ENCODE measurements around the gene TAC4. TPM values are rescaled to one million over a fixed set of nuclear protein-coding genes. Genes with fewer than 3 reads are reported as not detected.
A peak's percentile ranks its signal among the peaks of the same experiment; 100 is the strongest.

Gene TAC4
- total RNA-seq, 2 experiments from 2014 or later: not detected

DNA sequence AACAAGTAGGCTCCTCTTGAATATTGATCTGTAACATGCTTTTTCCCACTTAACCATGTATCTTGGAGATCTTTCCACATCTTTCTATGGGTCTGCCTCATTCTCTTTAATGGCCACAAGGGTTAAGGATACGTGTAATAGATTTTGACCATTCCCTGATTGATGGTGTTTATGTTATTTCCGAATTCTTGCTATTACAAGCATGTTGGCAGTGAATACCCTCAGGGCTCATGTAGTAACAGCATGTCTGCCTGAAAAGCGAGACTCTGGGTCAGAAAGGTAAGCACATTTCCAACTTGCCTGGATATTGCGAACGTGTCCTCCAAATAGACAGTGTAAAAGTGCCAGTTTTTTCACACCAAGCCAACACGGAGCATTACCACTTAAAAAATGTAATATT is 5.0 kb downstream of the TAC4 start:
- Histone ChIP-seq H3K79me2 (ENCODE audit: insufficient read depth, low read depth, low read length) (no peaks in the 10 kb centered on the region), H3K4me3 (ENCODE audit: low read depth, low read length, poor library complexity, severe bottlenecking) (no peak overlapping the region), H3K9me3 (ENCODE audit: low read length) (no peaks in the 10 kb centered on the region), H3K9me2 (ENCODE audit: insufficient read depth, low read length) (no peaks in the 10 kb centered on the region), H4K20me1 (ENCODE audit: insufficient read depth, low read length) (no peaks in the 10 kb centered on the region), H3K27ac (ENCODE audit: low read depth, low read length, poor library complexity, severe bottlenecking) (no peak overlapping the region), H3K36me3 (ENCODE audit: insufficient read depth, low read length) (no peaks in the 10 kb centered on the region), H3K4me2 (ENCODE audit: low read length) (no peak overlapping the region), H2AFZ (ENCODE audit: low read length) (no peak overlapping the region), H3K4me1 (ENCODE audit: insufficient read depth, low read length, poor library complexity, severe bottlenecking) (no peaks in the 10 kb centered on the region)
- CTCF ChIA-PET (ENCODE audit: unreplicated experiment): no interaction called here
- no peak for TF ChIP-seq EZH2phosphoT487 (IDR thresholded peaks at IDR 0.05; ENCODE audit: borderline replicate concordance, low read depth, low read length)
- TF ChIP-seq, protein P1, sequence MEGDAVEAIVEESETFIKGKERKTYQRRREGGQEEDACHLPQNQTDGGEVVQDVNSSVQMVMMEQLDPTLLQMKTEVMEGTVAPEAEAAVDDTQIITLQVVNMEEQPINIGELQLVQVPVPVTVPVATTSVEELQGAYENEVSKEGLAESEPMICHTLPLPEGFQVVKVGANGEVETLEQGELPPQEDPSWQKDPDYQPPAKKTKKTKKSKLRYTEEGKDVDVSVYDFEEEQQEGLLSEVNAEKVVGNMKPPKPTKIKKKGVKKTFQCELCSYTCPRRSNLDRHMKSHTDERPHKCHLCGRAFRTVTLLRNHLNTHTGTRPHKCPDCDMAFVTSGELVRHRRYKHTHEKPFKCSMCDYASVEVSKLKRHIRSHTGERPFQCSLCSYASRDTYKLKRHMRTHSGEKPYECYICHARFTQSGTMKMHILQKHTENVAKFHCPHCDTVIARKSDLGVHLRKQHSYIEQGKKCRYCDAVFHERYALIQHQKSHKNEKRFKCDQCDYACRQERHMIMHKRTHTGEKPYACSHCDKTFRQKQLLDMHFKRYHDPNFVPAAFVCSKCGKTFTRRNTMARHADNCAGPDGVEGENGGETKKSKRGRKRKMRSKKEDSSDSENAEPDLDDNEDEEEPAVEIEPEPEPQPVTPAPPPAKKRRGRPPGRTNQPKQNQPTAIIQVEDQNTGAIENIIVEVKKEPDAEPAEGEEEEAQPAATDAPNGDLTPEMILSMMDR (conservative IDR thresholded peaks at IDR 0.05; ENCODE audit: low read length): no peak
- DNase-seq (ENCODE audit: low spot score): no peak
- intact Hi-C loops (cut with micrococcal nuclease; ENCODE audit: unreplicated experiment): no loop called here
- POLR2A ChIA-PET: no interaction called here
- BruUV-seq (replicated peaks): no TSS peak

DNA sequence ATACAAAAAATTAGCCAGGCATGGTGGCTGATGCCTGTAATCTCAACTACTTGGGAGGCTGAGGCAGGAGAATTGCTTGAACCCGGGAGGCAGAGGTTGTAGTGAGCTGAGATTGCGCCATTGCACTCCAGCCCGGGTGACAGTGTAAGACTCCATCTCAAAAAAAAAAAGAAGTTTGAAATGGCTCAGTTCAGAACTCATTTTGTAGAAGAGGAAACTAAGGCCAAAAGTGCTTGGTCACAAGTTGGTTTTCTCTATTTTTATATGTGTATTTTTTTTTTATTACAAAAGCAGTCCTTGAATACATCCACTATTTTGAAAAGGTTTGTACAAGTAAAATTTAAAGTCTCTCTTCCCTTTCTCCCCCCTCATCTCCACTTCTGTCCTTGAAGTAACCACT is 5.5 kb downstream of the TAC4 start:
- BruUV-seq (replicated peaks): no TSS peak
- CTCF ChIA-PET (ENCODE audit: unreplicated experiment): no interaction called here
- intact Hi-C loops (cut with micrococcal nuclease; ENCODE audit: unreplicated experiment): no loop called here

DNA sequence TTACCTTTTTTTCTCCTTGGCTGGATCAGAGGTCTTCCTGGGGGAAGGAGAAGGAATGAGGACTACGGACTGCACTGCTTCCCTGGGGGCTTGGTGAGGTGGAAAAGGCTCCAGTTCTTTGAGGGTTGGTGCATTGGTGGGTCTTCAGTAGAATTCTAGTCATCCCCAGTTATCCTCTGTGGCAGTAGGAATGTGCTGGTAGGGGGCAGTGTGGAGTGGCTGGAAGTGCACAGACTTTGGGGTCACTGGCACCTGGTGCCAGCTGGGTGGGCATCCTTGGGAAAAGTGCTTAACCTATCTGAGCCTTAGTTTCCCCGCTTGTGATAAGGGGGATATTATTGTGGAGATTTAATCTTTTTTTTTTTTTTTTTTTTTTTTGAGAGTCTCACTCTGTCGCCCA is 6.3 kb downstream of the TAC4 start:
- Histone ChIP-seq H3K79me2 (ENCODE audit: insufficient read depth, low read depth, low read length) (no peaks in the 10 kb centered on the region), H2AFZ (ENCODE audit: low read length) (no peak overlapping the region), H3K27ac (ENCODE audit: low read depth, low read length, poor library complexity, severe bottlenecking) (no peak overlapping the region), H4K20me1 (ENCODE audit: insufficient read depth, low read length) (0 out of 2 replicates have a peak, but pooled peaks cover 4% of the 10 kb centered on the region), H3K4me2 (ENCODE audit: low read length) (no peak overlapping the region), H3K4me3 (ENCODE audit: low read depth, low read length, poor library complexity, severe bottlenecking) (no peak overlapping the region), H3K4me1 (ENCODE audit: insufficient read depth, low read length, poor library complexity, severe bottlenecking) (no peaks in the 10 kb centered on the region), H3K9me3 (ENCODE audit: low read length) (no peaks in the 10 kb centered on the region), H3K9me2 (ENCODE audit: insufficient read depth, low read length) (no peaks in the 10 kb centered on the region), H3K36me3 (ENCODE audit: insufficient read depth, low read length) (no peaks in the 10 kb centered on the region)
- TF ChIP-seq, protein P1 (conservative IDR thresholded peaks at IDR 0.05; ENCODE audit: low read length): 0 out of 2 replicates have a peak, but pooled peaks have one; percentile 21
- TF ChIP-seq EZH2phosphoT487 (IDR thresholded peaks at IDR 0.05; ENCODE audit: borderline replicate concordance, low read depth, low read length): no peak
- intact Hi-C loops (cut with micrococcal nuclease; ENCODE audit: unreplicated experiment): no loop called here
- ChIA-PET CTCF (ENCODE audit: unreplicated experiment) (no interaction called here), POLR2A (no interaction called here)
- BruUV-seq (replicated peaks): no TSS peak
- no peak for DNase-seq (ENCODE audit: low spot score)

More for the DNA sequence above, 5.5 kb downstream of the TAC4 start:
- no peak overlapping the region for H2AFZ ChIP-seq (ENCODE audit: low read length)
- POLR2A ChIA-PET: no interaction called here
- TF ChIP-seq, protein P1 (conservative IDR thresholded peaks at IDR 0.05; ENCODE audit: low read length): no peak
- TF ChIP-seq EZH2phosphoT487 (IDR thresholded peaks at IDR 0.05; ENCODE audit: borderline replicate concordance, low read depth, low read length): no peak
- H3K4me3 ChIP-seq (ENCODE audit: low read depth, low read length, poor library complexity, severe bottlenecking): no peak overlapping the region
- H3K9me3 ChIP-seq (ENCODE audit: low read length): no peaks in the 10 kb centered on the region
- H3K79me2 ChIP-seq (ENCODE audit: insufficient read depth, low read depth, low read length): no peaks in the 10 kb centered on the region
- no peak for DNase-seq (ENCODE audit: low spot score)
- no peaks in the 10 kb centered on the region for H3K4me1 ChIP-seq (ENCODE audit: insufficient read depth, low read length, poor library complexity, severe bottlenecking)
- H3K27ac ChIP-seq (ENCODE audit: low read depth, low read length, poor library complexity, severe bottlenecking): no peak overlapping the region
- no peaks in the 10 kb centered on the region for H3K9me2 ChIP-seq (ENCODE audit: insufficient read depth, low read length)
- no peaks in the 10 kb centered on the region for H3K36me3 ChIP-seq (ENCODE audit: insufficient read depth, low read length)
- H3K4me2 ChIP-seq (ENCODE audit: low read length): no peak overlapping the region
- H4K20me1 ChIP-seq (ENCODE audit: insufficient read depth, low read length): 0 out of 2 replicates have a peak, but pooled peaks cover 4% of the 10 kb centered on the region
